GM18507 (cell line): ENCODE results near the gene ATG14.
A peak's percentile ranks its signal among the peaks of the same experiment; 100 is the strongest.

Experiments
- DNase-seq: peaks from one replicate; pipeline ENCODE4 v3.0.0; 2011; ENCODE audit warnings: low read depth; ENCODE audit not compliant: insufficient read length; ENCODE audit errors: extremely low spot score
- FAIRE-seq: peaks from 2 replicates; lab custom pipeline; 2011; peaks lifted over from hg19 to GRCh38; lab: Jason Lieb, UNC

The ATG14 gene

GRCh38 chr14:55329999-55330710 lies 81.5 kb downstream of the ATG14 start:
- FAIRE-seq (no peak), DNase-seq (no peak)

DNA sequence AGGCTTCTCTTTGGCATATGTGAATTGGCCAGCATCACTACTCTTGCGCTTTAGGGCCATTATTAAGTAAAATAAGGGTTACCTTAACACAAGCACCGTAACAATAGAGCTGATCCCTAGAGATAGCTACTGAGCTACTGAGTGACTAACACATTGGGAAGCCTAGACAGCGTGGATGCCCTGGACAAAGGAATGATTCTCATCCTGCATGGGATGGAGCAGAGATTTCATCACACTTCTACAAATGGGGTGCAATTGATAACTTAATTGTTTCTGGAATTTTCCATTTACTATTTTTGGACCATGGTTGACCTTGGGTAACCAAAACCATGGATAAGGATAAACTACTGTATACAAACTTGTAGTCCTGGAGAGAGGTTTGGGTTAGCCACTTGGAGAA lies 83.3 kb downstream of the ATG14 start:
- no peak for FAIRE-seq
- DNase-seq, result no peak

GRCh38 chr14:55327179-55327578 lies 84.5 kb downstream of the ATG14 start:
- FAIRE-seq, result peak; percentile 78
- DNase-seq, result no peak

GRCh38 chr14:55324812-55325211 lies 86.8 kb downstream of the ATG14 start:
- no peak for DNase-seq
- FAIRE-seq, result no peak

DNA sequence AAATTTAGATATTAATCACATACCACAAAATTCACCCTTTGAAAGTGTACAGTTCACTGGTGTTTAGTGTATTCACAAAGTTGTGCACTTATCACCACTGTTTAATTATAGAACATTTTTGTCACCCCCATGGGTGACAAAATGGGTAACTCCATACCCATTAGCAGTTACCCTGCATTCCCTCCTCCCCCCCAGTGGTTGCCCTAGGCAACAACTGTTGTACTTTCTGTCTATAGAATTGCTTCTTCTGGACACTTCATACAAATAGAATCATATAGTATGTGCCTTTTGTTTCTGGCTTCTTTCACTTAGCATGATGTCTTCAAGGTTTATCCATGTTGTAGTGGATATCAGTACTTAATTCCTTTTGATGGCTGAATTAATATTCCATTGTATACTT lies 87.7 kb downstream of the ATG14 start:
- DNase-seq (no peak), FAIRE-seq (no peak)

GRCh38 chr14:55318694-55319093 lies 92.9 kb downstream of the ATG14 start:
- FAIRE-seq, result no peak
- no peak for DNase-seq

DNA sequence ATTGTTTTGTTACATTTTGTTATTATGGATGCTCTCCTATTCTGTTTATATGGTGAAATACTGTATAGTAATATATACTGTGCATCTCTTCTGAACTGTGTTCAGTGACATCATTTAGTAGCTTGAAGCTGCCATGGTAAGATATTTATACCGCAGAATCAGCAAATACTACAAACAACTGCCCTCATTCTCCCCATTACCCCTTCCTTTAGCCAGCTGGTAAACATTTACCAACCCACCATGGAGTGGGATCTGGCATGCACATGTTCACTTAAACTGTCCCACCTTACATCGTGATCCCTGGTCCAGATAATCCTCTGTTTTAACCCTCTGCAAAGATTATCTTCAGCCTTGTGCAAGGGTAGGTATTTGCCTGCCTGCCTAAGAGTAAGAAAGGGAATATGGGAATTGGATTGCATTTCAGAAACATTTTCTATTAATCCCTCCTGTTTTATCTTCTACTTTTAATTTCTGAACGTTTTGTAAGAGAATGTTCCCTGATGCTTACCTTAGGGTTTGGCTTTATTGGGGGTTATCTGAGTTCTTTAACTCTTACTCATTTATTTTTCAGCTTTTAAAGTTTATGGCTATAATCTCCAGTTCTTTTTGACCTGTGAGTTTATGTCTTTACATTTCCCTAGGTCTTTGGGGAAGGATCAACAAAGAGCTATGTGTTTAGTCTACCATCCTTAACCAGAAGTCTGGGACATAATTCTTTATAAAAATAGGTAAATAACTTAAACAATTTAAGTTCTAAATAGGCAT lies 93.9 kb downstream of the ATG14 start:
- DNase-seq (no peak), FAIRE-seq (no peak)

DNA sequence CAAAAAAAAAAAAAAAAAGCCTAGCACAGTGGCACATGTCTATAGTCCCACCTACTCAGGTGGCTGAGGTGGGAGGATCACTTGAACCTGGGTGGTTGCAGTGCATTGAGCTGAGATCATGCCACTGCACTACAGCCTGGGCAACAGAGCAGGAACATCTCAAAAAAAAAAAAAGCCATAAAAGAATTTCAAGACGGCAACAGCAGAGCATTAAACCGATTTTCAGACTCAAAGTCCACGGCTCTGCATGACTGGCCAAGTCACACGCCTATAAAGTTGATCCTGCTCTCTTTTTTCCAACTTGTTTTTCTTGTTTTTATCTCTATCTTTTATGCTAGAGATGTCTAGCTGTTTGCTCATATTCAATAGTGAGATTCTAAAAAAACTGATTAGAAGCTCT lies 95.1 kb downstream of the ATG14 start:
- FAIRE-seq, result no peak

More for the DNA sequence above, 95.1 kb downstream of the ATG14 start:
- no peak for DNase-seq
